NCI-H2029 (cell line): ENCODE measurements around the gene LTBP1.

Source experiments
- DNase-seq: peaks from one replicate; lab custom pipeline; 2025; lab: John Stamatoyannopoulos, UW

LTBP1 gene

GRCh38 chr2:33202641-33203522, 256.1 kb downstream of the LTBP1 start:
- no peak for DNase-seq

DNA sequence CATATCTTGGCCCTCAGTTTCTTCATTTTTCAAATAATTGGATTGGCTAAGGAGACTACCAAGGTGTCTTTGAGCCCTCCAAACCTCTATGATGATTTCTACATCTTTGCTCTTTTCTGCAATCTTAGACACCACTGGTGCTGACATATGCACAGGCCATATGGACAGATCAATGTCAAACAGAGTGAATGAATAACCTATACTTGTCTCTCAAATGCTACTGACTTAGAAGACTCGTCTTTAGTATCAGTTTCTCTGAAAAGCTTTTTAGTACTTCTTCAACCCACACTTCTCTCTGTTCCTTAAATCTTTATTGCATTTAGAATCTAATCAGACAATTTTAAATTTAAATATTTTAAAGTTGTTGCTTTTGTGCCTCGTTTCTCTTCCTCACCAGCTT, 258.2 kb downstream of the LTBP1 start:
- no peak for DNase-seq

DNA sequence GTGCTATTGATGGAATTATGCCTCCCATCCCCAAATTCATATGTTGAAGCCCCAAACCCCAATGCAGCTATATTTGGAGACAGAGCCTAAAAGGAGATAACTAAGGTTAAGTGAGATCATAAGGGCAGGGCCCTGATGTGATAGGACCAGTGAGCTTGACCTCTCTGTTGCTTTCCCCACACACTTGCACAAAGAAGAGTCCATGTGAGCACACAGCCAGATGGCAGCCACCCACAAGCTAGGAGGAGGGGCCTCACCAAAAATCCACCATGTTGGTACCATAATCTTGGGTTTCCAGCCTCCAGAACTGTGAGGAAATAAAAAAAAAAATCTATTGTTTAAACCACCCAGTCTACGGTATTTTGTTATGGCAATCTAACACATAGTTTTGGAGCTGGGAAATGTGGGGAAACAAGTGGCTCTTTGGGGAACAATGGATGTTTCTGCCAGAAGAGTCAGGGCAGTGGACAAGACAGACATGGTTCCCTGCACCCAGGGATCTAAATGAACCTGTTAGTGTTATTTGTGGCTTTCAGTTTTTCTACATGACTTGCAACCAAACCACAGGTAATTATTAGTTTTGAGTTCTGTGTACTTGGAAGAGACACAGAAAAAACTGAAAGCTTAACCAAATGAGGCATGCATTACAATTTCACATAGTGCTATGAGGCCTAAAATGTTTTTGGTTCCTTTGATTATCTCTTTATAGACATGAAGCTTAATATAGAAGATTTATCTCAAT, 259.1 kb downstream of the LTBP1 start:
- DNase-seq = no peak

DNA sequence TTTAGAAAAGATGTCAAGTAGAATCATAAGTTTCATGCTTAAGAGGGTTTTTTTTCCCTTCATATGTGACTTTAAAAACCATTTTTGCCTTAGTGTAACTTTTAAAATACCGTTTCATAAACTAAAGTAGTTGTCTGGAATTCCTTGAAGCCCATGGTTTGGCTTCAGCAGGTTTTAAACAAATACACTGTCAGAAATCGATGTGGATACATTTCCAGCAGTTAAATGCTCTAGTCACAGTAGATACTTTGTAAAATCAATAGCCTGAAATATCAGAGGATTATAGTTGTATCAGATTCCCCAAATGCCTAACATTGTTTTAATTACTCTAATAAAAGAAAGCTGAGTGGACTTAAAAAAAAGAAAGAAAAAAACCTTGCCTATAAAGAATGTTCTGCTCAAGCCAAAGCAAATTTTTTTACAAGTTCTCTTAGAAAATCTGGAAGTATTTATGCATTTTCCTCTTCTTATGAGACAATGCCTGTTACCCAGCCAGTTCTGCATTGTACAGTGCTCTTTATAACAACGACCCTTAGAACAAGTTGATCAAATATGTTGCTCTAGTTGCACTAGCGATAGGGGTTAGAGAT, 260.5 kb downstream of the LTBP1 start:
- DNase-seq = no peak

- no peak for DNase-seq
These were observed 261.6 kb downstream of the LTBP1 start for GRCh38 chr2:33208400-33208799.

DNA sequence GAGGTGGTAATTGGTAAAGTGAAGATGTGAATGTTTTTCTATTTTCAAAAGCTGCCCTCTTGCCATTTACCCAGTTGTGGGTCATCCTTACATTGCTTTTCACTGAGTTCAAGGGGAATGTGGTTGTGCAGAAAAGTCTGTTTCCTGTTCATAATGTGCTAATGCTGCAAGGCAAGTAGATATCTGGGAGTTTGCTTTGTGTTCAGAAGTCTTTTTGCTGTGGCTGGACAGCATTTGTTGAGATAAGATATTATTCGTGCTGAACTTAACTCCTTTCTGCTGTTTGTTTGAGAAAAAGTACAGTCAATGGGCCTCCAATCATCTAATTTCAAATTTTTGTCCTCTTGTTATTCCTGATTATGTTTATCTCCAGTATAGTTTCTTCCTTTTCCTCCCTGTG, 263.2 kb downstream of the LTBP1 start:
- no peak for DNase-seq

- DNase-seq = no peak
These were observed 263.9 kb downstream of the LTBP1 start for GRCh38 chr2:33210626-33211025.

DNA sequence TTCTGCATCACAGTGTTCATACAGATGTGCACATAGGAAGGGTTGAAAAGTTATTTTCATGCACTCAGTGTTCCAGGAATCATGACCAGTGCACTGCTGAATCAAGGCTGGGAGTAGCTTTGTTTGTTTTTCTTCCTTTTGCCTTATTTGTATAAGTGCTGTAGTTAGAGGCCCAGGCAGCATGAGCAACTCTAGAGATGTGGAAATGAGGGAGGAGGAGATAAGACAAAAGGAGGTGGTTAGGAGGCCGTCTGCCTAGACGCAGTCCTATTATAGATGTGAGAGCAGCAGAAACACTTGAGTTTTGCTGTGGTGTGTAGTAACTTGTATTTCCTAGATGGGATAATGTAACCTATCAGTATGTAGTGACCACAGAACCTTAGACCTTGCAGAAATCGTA, 265.4 kb downstream of the LTBP1 start:
- no peak for DNase-seq

- DNase-seq = no peak
These were observed 266.5 kb downstream of the LTBP1 start for GRCh38 chr2:33213244-33213643.

DNA sequence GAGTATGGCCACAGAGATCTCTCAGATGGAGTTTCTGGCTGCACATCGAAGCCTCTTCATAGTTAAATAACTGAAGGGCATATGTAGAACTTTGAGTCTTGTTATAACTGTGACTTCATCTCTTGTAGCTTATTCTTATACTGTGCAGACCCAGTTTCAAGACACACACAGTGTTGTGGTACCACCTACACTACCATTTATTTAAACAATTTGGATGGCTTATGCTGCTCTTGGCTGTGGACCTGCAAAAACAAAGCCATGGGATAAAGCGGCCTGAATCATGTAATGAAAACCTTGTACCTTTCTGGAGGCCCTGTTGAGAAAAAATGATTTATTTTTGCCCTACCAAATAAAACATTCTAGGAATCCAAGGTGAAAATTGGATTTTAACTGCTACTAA, 266.9 kb downstream of the LTBP1 start:
- no peak for DNase-seq

DNA sequence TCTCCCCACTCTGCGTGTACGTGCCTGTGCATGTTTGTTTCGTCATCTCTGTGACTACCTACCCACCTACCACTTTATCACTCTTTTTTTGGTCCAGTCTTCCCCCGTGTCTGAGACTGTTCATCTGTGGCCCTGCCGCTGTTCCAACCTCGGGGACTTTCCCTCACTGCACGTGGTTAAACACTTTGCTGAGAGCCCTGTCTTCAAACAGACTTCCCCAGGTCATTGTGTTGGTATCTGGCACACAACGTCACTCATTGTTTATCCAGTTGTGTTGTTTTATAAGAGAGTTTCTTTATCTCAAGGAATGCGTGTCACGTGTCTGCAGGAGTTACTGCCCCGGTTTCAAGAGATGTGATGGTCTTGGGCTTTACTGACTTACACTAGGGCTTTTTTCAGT, 267.7 kb downstream of the LTBP1 start:
- no peak for DNase-seq

- no peak for DNase-seq
These were observed 268.1 kb downstream of the LTBP1 start for GRCh38 chr2:33214857-33215256.

DNA sequence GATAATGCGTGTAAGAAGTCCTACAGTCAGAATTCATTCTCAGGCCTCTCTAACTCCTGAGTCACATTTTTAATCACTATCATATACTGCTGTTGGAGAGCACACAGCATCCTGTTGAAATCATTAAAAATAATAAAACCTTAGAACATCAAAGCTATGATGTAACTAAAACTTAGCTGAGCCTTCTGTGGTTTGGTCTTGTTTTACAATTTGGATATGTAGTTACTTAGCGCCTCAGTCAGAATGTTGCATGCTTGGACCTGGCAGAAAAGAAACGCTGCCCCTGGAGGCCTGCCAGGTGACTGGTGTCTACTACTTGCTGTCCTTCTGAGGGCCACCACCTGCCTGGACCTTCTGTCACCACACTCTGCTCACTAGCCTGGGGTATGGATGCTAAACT, 268.5 kb downstream of the LTBP1 start:
- no peak for DNase-seq

DNA sequence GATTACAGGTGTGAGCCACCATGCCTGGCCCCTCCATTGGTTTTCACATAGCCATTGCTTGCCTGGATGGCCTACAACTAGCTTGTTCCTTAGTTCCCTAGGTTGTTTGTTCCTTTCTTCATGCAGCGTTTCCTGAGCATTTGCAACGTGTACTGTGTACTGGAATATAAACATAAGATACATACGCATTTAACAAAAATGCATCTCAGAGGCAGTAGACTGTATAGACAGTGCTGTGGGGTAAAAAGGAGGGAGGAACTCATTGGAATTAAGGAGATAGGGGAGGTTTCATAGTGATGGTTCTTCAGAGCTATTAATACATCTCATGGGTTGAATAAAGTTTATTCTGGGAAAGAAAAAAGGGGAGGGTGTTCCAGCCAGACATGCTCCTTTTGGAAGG, 269.2 kb downstream of the LTBP1 start:
- no peak for DNase-seq

GRCh38 chr2:33216508-33217182, 269.9 kb downstream of the LTBP1 start:
- no peak for DNase-seq

DNA sequence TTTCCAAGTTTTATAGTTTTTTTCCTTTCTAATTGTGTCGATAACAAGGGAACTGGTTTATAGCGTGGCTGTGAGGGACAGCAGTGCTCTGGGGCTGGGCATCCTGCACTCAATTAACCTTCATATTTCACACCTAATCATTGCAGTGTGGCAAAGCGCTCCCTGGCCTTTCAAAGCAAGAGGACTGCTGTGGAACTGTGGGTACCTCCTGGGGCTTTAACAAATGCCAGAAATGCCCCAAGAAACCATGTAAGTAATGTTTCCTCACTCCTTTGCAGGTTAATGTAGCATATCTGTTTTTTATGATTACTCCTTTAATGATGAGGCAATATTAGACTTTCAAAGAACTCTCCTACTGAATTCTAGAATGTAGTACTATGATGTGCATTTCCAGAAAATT, 270.7 kb downstream of the LTBP1 start:
- DNase-seq = no peak

- DNase-seq = no peak
These were observed 272.4 kb downstream of the LTBP1 start for GRCh38 chr2:33219114-33219513.

GRCh38 chr2:33219850-33220275, 273.1 kb downstream of the LTBP1 start:
- no peak for DNase-seq

GRCh38 chr2:33220533-33220932, 273.8 kb downstream of the LTBP1 start:
- no peak for DNase-seq

- DNase-seq = no peak
These were observed 274.5 kb downstream of the LTBP1 start for GRCh38 chr2:33221046-33221784.

DNA sequence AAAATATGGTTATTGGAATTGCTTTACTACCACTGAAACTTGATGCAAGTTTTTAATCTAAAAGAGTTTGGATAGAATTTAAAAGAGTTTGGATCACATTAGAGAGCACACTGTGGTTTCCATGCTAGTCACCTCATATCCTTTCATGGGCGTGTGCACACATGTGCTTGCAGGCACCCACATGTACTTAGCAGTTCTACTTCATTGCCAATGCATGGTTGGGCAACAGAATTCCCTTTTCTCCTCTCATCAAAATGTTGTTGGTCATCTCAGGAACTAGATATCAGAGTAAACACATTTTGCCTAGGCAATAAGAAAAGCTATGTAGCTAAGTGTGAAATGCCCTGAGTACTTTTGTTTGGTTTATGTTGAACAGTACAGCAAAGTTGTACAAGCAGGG, 275.6 kb downstream of the LTBP1 start:
- no peak for DNase-seq

DNA sequence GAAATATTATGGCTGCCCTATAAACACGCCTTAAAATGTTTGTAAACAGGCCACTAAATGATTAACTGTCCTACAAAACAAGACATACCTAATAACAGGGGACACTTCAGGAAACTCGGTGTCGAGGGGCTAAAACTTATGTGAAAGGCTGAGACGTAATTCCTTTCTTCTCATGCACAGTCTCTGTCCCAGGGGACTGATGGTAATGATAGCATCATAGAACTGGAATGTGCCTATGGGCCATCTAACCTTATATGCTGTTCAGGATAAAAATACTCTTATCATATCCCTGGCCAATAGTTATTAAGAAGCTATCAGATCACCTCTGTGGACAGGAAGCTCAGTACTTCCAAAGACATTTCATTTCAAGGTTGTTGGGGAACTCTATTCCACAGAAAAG, 277.1 kb downstream of the LTBP1 start:
- no peak for DNase-seq
